RKO (cell line): ENCODE data around the gene ACVR1C.

Experiments
- DNase-seq: peaks from one replicate; pipeline ENCODE4 v3.0.0-alpha.2; 2016; ENCODE audit warnings: low spot score

The ACVR1C gene

DNA sequence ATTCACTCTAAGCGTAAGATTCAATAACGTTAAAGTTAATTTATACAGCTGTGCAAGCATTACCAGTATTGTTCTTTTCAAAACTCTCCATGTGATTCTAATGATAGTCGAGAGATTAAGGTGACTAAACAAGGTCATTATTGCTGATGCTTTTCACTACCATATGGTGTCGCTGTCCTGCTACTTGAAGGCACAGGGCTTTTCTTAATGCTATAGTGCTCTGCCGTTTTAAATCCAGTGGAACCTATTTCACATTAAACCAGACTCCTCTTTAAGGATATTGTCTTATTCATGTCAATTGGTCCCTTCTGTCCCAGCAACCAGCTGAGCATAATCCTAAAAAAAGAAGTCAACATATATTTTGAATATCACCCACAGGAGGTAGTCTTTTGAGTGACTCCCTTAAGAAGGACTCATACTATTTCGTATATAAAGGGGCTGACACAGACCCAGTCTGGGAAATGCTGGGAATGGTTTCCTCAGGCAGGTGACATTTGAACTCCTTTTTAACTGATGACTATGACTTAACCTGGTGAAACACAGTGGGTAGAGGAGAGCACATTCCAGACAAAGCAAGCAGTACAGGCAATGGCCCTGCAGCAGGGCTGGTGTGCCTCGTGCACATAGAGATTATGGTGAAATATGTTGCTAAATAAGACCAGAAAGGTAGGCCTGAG lies 130.9 kb downstream of the ACVR1C start:
- DNase-seq = peak; percentile 79

- DNase-seq = peak; percentile 76
Measured at GRCh38 chr2:157492189-157492773, 136.4 kb downstream of the ACVR1C start.

DNA sequence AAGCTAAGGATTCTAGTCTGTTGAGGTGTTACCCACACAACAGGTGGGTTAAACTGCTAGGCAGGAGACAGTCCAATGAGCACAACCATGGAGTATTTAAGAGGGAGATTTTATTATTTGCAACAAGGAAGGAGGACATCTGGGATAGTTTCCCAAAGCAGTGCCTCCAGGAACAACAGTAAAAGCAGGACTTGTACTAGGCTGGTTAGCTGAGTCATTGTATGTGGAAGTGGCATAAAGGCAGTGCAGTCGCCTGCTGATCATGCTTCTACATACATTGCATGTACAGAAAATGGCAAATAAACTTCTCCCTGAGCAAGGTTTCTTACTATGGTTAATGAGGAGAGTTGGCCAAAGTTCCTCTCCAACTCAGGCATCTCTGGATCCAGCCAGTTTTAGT lies 138.7 kb downstream of the ACVR1C start:
- no peak for DNase-seq

- DNase-seq = no peak
Measured at GRCh38 chr2:157488877-157489276, 139.8 kb downstream of the ACVR1C start.

DNA sequence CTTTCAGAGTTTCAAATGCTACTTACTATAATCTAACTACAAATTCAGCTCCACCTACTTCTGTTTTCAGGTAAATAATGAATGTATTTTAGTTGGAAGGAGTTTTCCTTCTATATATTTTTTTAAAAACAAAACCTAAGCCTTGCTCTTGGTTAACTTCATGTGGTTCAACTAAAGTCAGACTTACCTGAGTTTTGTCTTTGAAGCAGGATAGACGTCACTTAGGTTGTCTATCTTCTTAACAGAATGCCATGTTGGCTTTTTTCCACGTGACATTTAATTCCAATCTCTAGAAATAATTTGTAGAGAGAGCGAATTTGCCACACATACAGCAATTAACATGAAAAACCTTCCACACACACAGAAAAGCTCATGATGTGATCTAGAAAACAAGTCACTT lies 140.9 kb downstream of the ACVR1C start:
- no peak for DNase-seq

DNA sequence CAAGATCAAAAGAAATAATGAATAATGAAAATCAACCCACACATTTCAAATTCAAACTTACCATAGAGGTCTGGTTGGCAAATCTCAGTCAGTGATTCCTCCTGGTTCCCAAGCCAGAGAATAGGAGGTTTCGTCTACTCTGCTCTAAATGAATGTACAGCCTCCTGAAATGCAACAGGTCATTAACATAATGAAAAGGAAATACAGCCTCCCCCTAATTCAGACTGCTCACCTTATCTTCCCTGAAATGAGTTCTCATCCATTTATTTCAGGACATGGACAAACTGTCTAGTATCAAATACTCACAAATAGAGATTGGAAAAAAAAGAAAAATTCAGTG lies 141.4 kb downstream of the ACVR1C start:
- no peak for DNase-seq

GRCh38 chr2:157486596-157487270 lies 141.9 kb downstream of the ACVR1C start:
- no peak for DNase-seq

- no peak for DNase-seq
Measured at GRCh38 chr2:157480182-157480961, 148.3 kb downstream of the ACVR1C start.

- DNase-seq = no peak
Measured at GRCh38 chr2:157479081-157480027, 149.3 kb downstream of the ACVR1C start.

- no peak for DNase-seq
Measured at GRCh38 chr2:157477919-157478318, 150.7 kb downstream of the ACVR1C start.

DNA sequence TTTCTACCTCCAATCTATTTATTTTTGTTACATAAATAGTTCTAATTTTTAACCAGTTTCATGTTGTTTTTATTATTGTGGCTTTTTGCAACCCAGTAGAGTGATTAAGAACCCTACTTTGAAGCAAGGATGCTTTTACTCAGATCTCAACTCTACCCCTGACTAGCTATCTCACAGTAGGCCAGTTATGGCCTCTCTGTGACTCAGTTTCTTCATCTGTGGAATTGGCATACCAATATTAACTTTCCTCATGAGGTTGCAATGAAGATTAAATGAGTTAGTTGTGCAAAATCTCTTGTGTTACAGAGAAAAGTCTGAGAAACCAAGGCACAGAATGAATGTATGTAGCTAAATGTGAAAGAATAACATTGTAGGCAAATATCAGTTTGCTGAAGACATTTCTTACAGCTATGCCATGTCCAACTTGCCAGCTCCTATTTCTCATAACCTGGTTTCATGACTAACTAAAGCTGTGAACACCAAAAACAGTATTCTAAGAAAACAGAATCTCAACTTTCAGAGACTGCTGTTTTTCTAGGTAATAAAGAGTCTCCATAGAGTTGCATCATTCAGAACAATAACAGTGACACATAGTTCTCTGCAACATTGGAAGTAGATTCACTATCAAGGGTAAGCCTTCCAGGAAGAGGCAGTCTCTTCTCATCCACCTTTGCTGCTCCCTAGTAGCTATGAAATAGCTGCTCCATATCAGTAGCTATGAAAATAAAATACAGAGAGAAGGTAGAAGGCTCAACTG lies 151.5 kb downstream of the ACVR1C start:
- DNase-seq = no peak
